ENCODE measurements around the gene HOXD3.

DNA sequence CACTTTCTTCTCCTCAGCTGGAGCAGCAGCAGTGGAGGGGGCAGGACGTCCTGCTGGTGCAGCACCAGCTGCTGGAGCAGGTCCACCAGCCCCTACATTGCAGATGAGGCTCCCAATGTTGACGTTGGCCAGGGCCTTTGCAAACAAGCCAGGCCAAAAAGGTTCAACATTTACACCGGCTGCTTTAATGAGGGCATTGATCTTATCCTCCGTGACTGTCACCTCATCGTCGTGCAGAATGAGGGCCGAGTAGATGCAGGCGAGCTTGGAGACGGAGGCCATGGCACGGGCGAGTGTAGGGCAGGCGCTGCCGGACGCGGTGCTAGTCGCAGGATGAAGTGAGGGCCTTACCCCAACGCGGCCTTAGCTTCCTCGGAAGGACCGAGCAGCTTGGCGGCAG is 43.9 kb downstream of the HOXD3 start:
- TF ChIP-seq EP300 (IDR thresholded peaks at IDR 0.05; ENCODE audit: borderline replicate concordance in 1 of 2, low read depth in 1 of 2, low read length in 1 of 2) (no peak), TAF1 (IDR thresholded peaks at IDR 0.05; ENCODE audit: borderline replicate concordance, low read depth, low read length) (no peak), EZH2phosphoT487 (IDR thresholded peaks at IDR 0.05; ENCODE audit: borderline replicate concordance, low read depth) (no peak), RCOR1 (IDR thresholded peaks at IDR 0.05; ENCODE audit: low read length) (no peak), MXI1 (IDR thresholded peaks at IDR 0.05; ENCODE audit: low read depth, low read length) (no peak), YY1 (IDR thresholded peaks at IDR 0.05; ENCODE audit: low read depth) (no peak), GABPA (IDR thresholded peaks at IDR 0.05; ENCODE audit: low read depth) (no peak)
- TF ChIP-seq, protein P1, sequence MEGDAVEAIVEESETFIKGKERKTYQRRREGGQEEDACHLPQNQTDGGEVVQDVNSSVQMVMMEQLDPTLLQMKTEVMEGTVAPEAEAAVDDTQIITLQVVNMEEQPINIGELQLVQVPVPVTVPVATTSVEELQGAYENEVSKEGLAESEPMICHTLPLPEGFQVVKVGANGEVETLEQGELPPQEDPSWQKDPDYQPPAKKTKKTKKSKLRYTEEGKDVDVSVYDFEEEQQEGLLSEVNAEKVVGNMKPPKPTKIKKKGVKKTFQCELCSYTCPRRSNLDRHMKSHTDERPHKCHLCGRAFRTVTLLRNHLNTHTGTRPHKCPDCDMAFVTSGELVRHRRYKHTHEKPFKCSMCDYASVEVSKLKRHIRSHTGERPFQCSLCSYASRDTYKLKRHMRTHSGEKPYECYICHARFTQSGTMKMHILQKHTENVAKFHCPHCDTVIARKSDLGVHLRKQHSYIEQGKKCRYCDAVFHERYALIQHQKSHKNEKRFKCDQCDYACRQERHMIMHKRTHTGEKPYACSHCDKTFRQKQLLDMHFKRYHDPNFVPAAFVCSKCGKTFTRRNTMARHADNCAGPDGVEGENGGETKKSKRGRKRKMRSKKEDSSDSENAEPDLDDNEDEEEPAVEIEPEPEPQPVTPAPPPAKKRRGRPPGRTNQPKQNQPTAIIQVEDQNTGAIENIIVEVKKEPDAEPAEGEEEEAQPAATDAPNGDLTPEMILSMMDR (IDR thresholded peaks at IDR 0.05): no peak
- TF ChIP-seq, protein P2, sequence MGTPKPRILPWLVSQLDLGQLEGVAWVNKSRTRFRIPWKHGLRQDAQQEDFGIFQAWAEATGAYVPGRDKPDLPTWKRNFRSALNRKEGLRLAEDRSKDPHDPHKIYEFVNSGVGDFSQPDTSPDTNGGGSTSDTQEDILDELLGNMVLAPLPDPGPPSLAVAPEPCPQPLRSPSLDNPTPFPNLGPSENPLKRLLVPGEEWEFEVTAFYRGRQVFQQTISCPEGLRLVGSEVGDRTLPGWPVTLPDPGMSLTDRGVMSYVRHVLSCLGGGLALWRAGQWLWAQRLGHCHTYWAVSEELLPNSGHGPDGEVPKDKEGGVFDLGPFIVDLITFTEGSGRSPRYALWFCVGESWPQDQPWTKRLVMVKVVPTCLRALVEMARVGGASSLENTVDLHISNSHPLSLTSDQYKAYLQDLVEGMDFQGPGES (IDR thresholded peaks at IDR 0.05; ENCODE audit: low read depth, low read length): no peak
- TF ChIP-seq, protein P3, sequence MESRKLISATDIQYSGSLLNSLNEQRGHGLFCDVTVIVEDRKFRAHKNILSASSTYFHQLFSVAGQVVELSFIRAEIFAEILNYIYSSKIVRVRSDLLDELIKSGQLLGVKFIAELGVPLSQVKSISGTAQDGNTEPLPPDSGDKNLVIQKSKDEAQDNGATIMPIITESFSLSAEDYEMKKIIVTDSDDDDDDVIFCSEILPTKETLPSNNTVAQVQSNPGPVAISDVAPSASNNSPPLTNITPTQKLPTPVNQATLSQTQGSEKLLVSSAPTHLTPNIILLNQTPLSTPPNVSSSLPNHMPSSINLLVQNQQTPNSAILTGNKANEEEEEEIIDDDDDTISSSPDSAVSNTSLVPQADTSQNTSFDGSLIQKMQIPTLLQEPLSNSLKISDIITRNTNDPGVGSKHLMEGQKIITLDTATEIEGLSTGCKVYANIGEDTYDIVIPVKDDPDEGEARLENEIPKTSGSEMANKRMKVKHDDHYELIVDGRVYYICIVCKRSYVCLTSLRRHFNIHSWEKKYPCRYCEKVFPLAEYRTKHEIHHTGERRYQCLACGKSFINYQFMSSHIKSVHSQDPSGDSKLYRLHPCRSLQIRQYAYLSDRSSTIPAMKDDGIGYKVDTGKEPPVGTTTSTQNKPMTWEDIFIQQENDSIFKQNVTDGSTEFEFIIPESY (IDR thresholded peaks at IDR 0.05; ENCODE audit: borderline replicate concordance, low read depth): no peak
- TF ChIP-seq, protein P4, sequence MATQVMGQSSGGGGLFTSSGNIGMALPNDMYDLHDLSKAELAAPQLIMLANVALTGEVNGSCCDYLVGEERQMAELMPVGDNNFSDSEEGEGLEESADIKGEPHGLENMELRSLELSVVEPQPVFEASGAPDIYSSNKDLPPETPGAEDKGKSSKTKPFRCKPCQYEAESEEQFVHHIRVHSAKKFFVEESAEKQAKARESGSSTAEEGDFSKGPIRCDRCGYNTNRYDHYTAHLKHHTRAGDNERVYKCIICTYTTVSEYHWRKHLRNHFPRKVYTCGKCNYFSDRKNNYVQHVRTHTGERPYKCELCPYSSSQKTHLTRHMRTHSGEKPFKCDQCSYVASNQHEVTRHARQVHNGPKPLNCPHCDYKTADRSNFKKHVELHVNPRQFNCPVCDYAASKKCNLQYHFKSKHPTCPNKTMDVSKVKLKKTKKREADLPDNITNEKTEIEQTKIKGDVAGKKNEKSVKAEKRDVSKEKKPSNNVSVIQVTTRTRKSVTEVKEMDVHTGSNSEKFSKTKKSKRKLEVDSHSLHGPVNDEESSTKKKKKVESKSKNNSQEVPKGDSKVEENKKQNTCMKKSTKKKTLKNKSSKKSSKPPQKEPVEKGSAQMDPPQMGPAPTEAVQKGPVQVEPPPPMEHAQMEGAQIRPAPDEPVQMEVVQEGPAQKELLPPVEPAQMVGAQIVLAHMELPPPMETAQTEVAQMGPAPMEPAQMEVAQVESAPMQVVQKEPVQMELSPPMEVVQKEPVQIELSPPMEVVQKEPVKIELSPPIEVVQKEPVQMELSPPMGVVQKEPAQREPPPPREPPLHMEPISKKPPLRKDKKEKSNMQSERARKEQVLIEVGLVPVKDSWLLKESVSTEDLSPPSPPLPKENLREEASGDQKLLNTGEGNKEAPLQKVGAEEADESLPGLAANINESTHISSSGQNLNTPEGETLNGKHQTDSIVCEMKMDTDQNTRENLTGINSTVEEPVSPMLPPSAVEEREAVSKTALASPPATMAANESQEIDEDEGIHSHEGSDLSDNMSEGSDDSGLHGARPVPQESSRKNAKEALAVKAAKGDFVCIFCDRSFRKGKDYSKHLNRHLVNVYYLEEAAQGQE (IDR thresholded peaks at IDR 0.05; ENCODE audit: low read depth, low read length): no peak
- TF ChIP-seq, protein P5, sequence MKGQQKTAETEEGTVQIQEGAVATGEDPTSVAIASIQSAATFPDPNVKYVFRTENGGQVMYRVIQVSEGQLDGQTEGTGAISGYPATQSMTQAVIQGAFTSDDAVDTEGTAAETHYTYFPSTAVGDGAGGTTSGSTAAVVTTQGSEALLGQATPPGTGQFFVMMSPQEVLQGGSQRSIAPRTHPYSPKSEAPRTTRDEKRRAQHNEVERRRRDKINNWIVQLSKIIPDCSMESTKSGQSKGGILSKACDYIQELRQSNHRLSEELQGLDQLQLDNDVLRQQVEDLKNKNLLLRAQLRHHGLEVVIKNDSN (IDR thresholded peaks at IDR 0.05; ENCODE audit: borderline replicate concordance, low read depth): no peak
